ENCODE results near the gene UTP15.

The UTP15 gene

DNA sequence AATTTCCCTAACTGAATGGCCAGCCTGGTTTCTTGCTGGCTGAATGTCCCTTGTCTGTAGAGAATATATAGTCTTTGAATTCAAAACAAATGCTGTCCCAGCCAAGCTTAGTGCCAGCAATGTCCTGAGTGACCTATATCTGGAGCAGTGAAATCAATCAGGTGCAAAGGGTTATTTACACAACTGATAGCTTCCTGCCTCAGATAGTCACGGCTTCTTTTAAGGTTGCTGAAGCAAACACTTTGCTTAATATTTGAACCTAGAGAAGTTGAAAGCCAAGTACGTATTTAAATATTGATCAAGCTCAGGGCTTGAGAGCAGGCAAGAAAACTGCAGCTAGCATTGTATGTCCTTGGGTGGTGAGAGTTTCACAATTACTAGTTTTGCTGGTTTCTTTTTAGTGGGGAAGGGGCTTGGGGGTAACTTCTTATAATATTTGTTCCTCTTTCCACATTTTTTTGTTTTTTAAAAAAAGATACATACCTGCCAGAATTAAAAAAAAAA is 58.4 kb downstream of the UTP15 start:
- no peak for DNase-seq (ENCODE audit: low spot score)

DNA sequence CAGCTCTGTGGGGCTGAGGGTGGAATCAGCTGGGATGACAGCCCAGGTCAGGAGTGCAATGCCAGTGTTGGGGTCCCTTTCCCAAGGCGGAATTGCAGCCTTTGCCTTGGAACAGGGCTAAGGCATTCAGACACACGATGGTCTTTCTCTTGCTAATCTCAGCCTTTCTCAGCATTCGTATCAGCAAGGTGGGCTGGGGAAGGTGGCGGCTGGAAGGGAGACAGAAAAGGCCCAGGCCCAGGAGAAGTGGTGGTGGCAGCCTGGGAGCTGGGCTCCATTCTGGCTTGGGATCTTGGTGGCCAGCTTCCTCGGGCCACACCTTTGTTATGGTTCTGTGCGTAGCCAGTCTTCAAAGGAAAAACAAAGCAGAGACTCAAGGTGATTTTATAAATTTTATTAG is 59.3 kb downstream of the UTP15 start:
- no peak for DNase-seq (ENCODE audit: low spot score)

DNA sequence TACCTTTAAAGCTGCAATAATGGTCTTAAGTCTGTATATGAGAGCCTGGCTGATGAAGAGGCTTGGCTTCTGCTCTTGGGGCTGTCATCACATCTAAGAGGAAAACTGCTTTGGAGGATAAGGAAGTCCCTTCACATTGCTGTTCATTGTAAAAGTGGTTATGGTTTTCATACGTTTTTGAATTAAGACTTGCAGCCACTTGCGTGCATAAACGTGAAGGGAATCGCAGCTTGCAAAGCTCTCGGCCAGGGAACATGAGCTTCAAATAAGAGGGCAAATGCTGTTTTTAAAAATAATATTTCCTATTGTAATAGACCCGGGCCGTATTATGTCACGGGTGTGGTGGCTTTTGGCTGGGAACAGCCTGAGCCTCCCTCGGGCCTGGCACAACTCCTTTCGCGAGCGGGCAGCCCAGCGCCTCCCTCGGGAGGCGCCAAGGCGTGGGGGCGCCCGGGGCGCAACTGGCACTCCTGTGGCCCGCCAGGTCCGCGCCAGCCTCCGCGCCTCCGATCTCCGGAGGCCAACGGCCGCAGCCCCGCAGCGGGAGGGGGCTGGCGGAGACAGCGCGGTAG is 59.9 kb downstream of the UTP15 start:
- no peak for DNase-seq (ENCODE audit: low spot score)

DNA sequence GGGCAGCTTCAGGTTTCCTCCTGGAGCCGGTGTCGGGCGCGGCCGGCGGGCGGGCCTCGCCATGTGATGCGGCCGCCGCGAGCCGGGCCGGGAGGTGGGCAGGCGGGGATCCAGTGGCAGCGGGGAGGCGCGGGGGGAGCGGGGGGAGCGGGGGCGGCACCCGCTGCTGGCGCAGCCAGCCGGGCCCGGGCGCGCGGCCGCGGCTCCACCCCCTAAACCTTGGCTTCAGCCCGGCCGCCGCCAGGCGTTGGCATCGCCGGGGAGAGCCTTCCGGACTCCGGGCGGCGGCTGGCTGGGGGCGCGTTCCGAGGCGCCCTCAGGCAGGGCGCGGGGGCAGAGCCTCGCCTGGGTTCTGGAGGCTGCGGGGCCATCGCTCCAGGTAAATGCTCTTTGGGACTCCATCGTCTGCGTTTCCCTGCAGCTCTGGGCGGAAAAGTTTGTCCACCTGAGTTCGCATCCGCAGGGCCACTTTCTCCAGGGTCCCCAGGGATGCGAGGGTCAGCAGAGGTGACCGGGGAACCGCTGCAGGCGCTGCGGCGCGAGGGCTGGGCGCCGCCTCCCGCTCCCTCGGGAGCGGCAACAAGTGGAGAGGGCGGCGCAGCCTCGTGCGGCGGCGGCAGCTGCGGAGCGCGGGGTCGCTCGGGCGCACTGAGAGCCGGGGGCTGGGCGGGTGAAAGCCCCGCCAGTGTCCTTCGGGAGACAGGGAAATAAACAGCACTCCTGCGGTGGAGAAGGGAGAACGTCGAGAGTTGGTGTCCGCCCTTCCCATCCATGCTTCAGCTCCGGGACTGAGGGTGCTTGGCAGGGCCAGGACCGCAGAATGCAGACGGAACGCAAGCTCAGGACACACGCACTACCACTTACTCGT is 60.6 kb downstream of the UTP15 start, which contains the start of gene ARHGEF28:
Gene ARHGEF28 (plus strand): TSS at position 253 of the 868 bp plus-strand sequence. CDS start 58,656 bp downstream, outside the sequence.
- DNase-seq (ENCODE audit: low spot score): peak; percentile 93

DNA sequence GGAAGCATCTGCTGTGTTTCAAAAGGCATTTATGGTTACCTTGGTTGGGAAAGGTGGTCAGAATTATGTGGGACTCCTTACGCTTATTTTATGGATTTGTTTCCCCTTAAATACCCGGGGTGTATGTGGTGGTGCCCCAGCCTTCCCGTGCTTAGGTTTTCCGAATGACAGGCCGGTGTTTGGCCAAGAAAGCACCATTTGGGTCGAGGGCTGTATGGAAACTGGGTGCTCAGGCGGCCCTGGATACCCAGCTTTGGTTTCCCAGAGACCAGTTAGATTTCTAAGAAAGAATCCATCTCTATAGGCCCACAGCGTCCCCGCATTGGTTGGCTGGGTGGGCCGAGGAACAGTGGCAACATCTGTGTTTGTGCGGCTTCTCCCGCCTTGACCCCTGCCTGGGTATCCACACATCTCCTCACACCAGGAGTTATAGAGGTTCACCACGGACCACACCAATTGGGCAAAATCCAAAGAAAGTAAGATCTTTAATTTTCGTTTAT is 61.3 kb downstream of the UTP15 start:
- no peak for DNase-seq (ENCODE audit: low spot score)

DNA sequence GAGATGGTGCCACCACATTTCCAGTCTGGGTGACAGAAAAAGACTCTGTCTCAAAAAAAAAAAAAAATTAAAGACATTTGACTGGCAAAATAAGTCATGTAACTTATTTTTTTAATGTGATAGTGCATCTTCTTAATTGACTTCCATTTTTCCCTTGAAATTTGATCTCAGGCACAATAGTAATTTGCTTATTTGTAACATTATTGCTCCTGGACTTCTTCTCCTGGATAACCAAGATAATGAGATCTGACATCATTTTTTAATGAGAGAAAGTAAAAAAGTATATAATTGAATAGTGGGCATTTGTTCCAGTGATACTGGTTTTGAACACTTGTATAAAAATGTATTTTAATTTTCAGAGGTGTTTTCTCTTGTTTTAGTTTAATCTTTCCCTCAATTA is 63.9 kb downstream of the UTP15 start:
- no peak for DNase-seq (ENCODE audit: low spot score)

DNA sequence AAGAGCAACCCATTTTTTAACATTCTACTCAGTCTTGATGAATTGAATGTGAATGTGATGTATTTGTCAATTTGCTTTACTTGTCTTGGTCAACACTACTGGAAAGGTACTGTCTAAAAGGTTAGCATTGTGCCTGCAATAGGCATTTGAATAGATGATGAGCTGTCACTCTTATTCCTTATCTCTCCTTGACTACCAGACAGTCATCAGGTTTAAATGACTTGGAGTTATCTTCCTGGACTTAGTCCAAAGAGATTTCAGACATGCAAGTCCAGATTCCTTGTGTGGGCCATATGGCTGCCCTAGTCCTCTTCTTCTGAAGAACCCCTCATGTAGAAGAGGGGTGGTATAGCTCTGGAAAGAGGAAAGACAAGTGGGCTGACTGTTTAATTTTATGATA is 65.2 kb downstream of the UTP15 start:
- DNase-seq (ENCODE audit: low spot score): no peak

DNA sequence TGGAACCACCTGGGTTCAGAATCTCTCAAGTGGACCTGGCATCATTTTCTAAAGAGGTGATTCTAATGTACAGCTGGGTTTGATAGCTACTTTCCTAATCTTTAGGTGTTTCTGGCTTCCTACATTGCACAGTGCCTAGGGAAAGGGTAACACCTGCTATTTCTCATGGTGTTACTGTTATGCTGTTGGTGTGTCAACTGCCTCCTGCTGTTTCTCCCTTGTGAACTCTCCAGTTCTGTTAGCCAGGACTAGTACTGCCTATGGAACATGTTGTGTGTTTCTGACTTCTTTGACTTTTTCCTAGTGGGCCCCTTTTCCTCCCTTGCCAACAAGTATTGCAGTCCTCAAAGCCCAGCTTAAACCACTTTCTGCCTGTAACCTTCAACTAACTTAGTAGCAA is 66.0 kb downstream of the UTP15 start:
- DNase-seq (ENCODE audit: low spot score): no peak

Data from AG08396 (cell line).